ENCODE data around the gene PPEF1.

DNA sequence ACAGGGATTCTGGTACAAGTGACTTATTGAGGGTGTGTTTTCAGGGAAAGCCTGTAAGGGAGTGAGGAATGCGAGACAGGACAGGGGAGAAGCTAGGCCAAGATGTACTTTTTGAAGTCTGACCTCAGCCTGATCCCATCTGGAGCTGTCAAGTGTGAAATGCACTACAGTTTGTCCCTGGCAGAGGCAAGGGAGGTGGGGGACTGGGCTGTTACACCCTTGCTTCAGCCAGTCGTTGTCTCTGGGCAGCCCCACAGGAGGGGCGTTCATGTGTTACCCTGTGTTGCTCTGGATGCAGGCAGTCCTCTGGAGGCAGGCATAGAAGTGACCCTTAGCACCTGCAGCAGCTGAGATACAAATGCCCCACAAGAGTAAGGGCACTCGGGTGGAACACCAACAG is 25.8 kb downstream of the PPEF1 start:
- no peak for TF ChIP-seq CTCF (IDR thresholded peaks at IDR 0.05)
- no peak for TF ChIP-seq POLR2A (IDR thresholded peaks at IDR 0.05)

Measured in ovary (tissue), 3 donors.